ENCODE data around the gene PRPSAP2.

GRCh38 chr17:18965530-18966236 lies 107.8 kb downstream of the PRPSAP2 start:
- TF ChIP-seq, protein P1, sequence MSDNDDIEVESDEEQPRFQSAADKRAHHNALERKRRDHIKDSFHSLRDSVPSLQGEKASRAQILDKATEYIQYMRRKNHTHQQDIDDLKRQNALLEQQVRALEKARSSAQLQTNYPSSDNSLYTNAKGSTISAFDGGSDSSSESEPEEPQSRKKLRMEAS (IDR thresholded peaks at IDR 0.05) = no peak
- TF ChIP-seq, protein P2, sequence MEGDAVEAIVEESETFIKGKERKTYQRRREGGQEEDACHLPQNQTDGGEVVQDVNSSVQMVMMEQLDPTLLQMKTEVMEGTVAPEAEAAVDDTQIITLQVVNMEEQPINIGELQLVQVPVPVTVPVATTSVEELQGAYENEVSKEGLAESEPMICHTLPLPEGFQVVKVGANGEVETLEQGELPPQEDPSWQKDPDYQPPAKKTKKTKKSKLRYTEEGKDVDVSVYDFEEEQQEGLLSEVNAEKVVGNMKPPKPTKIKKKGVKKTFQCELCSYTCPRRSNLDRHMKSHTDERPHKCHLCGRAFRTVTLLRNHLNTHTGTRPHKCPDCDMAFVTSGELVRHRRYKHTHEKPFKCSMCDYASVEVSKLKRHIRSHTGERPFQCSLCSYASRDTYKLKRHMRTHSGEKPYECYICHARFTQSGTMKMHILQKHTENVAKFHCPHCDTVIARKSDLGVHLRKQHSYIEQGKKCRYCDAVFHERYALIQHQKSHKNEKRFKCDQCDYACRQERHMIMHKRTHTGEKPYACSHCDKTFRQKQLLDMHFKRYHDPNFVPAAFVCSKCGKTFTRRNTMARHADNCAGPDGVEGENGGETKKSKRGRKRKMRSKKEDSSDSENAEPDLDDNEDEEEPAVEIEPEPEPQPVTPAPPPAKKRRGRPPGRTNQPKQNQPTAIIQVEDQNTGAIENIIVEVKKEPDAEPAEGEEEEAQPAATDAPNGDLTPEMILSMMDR (IDR thresholded peaks at IDR 0.05; ENCODE audit: control extremely low read depth in 1 of 3, insufficient read depth in 1 of 3, low read depth in 1 of 3, low read length in 3 of 3) = no peak
- TF ChIP-seq TAF1 (IDR thresholded peaks at IDR 0.05; ENCODE audit: low read depth, low read length) = no peak
- TF ChIP-seq SP1 (IDR thresholded peaks at IDR 0.05; ENCODE audit: low read depth, low read length) = no peak

All from H1 (cell line).